ENCODE results near the gene CEP85.
A peak's percentile ranks its signal among the peaks of the same experiment; 100 is the strongest.

Gene CEP85

DNA sequence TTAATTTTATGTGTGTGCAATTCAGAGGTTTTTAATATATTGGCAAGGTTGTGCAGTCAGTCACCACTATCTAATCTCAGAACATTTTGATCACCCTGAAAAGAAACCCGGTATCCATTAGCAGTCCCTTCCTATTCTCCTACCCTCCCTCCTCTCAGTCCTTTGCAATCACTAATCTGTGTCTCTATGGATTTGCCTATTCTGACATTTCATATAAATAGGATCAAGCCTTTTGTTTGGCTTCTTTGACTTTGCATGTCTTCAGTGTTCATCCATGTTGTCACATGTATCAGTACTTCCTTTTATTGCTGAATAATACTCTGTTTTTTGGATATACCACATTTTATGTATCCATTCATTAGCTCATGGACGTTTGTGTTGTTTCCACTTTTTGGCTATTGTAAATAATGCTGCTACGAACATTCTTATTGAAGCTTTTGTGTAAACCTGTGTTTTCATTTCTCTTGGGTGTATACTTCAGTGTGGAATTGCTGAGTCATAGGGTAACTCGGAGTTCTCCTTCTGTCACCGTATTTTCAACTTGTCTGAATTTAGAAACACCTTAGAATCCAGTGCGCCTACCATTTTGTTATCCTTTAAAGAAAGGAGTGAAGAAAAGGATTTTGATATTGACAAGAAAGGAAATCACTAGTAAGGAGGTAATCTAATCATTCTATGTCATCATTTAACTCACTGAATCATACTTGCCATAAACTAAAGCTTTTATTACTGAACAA lies 3.4 kb downstream of the CEP85 start:
- H3K4me3 ChIP-seq (ENCODE audit: low read depth, low read length) = no peak overlapping the region
- DNase-seq (ENCODE audit: low read depth) = no peak

DNA sequence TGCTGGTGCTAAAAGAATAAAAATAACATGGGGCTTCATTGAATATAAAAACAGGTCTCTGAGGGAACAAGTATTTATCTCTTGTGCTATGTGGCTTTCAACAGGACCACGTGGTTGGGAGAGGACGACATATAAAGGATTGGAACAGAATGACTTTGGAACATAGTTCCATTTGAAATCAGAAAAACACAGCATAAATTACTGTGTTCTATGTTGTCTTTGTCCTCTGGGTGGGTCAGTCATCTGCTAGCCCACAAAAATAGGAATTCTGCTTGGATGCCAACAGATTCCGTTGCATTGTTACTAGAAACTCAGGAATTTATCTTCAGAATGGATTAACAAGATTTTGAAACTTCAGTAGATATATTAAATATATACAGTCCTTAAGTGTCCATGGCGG lies 5.9 kb downstream of the CEP85 start:
- TF ChIP-seq, protein P1, sequence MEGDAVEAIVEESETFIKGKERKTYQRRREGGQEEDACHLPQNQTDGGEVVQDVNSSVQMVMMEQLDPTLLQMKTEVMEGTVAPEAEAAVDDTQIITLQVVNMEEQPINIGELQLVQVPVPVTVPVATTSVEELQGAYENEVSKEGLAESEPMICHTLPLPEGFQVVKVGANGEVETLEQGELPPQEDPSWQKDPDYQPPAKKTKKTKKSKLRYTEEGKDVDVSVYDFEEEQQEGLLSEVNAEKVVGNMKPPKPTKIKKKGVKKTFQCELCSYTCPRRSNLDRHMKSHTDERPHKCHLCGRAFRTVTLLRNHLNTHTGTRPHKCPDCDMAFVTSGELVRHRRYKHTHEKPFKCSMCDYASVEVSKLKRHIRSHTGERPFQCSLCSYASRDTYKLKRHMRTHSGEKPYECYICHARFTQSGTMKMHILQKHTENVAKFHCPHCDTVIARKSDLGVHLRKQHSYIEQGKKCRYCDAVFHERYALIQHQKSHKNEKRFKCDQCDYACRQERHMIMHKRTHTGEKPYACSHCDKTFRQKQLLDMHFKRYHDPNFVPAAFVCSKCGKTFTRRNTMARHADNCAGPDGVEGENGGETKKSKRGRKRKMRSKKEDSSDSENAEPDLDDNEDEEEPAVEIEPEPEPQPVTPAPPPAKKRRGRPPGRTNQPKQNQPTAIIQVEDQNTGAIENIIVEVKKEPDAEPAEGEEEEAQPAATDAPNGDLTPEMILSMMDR (IDR thresholded peaks at IDR 0.05; ENCODE audit: insufficient read depth, low read depth, low read length, missing control alignments) = no peak
- no peak for DNase-seq (ENCODE audit: low read depth)
- H3K4me3 ChIP-seq (ENCODE audit: low read depth, low read length) = no peak overlapping the region

More for the DNA sequence above, 3.4 kb downstream of the CEP85 start:
- TF ChIP-seq, protein P1 (IDR thresholded peaks at IDR 0.05; ENCODE audit: insufficient read depth, low read depth, low read length, missing control alignments) = no peak

DNA sequence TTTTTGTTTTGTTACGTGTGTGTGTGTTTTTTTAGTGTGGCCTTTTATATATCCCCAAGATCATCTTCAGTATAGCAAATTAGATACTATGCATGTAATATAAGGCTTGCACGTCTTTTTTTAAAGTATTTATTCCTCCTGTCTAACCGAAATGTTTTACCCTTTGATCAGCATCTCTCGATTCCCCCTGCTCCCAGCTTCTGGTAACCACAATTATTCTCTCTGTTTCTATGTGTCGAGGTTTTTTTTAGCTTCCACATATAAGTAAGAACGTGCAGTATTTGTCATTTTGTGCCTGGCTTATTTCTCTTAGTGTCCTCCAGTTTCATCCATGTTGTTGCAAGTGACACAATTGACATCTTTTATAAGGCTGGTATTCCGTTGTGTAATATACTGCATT lies 18.7 kb downstream of the CEP85 start:
- DNase-seq (ENCODE audit: low read depth) = peak; percentile 11
- TF ChIP-seq, protein P1 (IDR thresholded peaks at IDR 0.05; ENCODE audit: insufficient read depth, low read depth, low read length, missing control alignments) = no peak
- no peak overlapping the region for H3K4me3 ChIP-seq (ENCODE audit: low read depth, low read length)

DNA sequence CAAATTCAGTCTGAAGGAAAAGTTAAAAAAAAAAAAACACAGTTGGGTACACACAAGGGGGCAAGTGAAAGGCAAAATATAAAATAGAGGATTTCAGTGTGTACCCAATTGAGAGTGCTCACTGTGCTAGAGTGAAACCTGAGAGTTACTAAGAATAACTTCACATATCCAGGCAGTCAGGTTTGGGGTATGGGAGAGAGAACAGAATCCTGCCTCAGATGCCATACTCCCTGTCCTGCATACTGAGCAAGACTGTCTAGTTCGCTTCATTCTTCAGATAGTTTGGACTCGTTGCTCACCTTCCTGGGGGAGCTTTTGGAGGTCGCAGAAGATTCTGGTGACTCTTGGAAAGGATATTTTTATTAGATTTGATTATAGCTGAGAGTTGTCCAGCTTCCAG lies 20.4 kb downstream of the CEP85 start:
- TF ChIP-seq, protein P1 (IDR thresholded peaks at IDR 0.05; ENCODE audit: insufficient read depth, low read depth, low read length, missing control alignments) = no peak
- H3K4me3 ChIP-seq (ENCODE audit: low read depth, low read length) = no peak overlapping the region
- no peak for DNase-seq (ENCODE audit: low read depth)

DNA sequence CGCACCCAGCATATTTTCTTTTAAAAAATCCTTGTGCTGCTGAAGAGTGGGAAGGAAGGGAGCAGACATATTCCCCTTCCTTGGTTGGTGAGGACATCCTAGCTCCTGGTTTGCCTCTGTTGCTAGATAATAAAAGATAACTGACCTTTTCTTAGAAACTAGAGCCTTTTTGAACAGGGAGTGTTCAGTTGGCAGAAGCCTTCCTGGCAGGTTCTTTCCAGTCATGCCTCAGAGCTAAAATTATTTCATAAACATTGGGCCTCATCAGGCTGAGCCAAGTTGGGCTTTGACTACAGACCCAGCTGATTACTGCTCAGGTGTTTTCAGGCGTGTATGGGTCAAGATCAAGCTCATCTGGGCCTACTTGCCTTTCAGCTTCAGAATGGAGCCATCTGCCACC lies 23.2 kb downstream of the CEP85 start:
- TF ChIP-seq, protein P1 (IDR thresholded peaks at IDR 0.05; ENCODE audit: insufficient read depth, low read depth, low read length, missing control alignments) = no peak
- no peak overlapping the region for H3K4me3 ChIP-seq (ENCODE audit: low read depth, low read length)
- no peak for DNase-seq (ENCODE audit: low read depth)

DNA sequence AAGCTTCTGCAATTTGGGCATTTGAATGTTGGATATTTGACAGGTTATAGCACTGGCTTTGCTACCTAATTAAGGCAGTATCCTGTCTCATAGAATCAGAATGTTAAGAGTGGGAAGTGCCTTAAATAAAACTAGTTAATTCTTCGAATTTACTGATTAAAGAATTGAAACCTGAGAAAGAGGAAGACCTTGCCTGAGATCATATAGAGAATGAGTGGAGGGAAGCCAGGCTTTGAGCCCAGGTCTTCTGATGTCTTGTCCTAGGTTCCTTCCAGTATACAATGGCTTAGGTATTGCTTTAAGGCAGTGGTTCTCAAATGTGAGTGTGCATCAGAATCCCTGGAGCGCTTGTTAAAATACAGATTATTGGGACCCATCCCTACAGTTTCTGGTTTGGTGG lies 25.0 kb downstream of the CEP85 start:
- DNase-seq (ENCODE audit: low read depth) = no peak
- no peak overlapping the region for H3K4me3 ChIP-seq (ENCODE audit: low read depth, low read length)
- TF ChIP-seq, protein P1 (IDR thresholded peaks at IDR 0.05; ENCODE audit: insufficient read depth, low read depth, low read length, missing control alignments) = no peak

DNA sequence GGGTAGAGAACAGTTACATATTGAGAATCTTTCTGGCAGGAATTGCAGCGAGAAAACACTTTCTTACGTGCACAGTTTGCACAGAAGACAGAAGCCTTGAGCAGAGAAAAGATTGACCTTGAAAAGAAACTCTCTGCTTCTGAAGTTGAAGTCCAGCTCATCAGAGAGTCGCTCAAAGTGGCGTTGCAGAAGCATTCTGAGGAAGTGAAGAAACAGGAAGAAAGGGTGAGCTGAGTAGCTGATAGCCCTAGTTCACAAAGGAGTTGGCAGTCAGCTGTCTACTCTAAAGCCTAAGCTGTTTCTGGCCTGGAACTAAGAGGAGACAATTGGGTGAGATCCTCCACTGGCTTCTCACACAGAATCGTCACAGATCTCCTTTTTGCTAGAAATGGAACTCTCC lies 25.6 kb downstream of the CEP85 start:
- TF ChIP-seq, protein P1 (IDR thresholded peaks at IDR 0.05; ENCODE audit: insufficient read depth, low read depth, low read length, missing control alignments) = no peak
- H3K4me3 ChIP-seq (ENCODE audit: low read depth, low read length) = no peak overlapping the region
- no peak for DNase-seq (ENCODE audit: low read depth)

All from GM12865 (cell line).